ENCODE results near the gene BTK. TPM values are rescaled to one million over a fixed set of nuclear protein-coding genes. Genes with fewer than 3 reads are reported as not detected.

BTK gene
- 1 to 10 TPM; 1.5 to 3.6 (median 3.4) TPM for total RNA-seq

DNA sequence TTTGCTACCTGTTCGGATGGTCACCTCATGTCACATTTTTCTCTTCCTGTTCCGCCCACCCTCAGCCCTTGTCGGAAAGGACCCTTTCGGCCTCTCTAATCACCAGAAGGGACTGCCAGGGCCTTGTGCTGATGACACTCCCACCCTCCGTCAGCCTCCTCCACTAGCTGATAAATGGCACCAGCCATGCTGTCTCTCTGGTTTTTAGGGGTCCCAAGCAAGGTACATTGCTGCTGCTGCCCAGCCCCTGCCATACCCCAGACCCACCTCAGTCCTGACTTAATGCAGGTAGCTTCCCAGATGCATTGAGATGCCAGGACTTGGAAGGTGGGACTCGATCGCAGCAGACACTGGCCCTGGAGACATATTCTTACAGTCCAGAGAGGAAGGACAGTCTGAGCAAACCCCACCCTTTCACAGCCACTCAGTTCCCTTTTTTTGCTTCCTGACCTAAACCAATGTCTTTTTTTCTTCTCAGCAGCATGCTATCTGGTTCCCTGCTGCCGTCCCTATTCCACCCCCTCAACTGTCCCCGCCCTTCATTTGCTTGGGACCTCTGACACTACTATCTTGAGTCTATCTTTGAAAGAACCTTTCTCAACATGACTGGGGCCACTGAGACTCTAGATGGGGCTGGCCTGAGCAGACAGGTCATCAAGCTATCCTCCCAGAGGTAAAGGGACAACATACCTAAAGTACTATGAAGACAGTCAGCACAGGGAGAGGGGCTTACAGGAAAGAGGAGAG is at the start of gene BTK:
Gene BTK (minus strand): TSS at position 397 of the 747 bp plus-strand sequence. CDS start 10,907 bp downstream, outside the sequence.
- 65 to 68% methylated on average over 7 to 9 of the region's 9 CpGs for WGBS, 2 donors
- intact Hi-C loops (cut with DNase I; ENCODE audit: low total_unique reads) = no loop called here
- H3K4me3 ChIP-seq (ENCODE audit: low read depth, poor library complexity, severe bottlenecking) = no peak within 1 kb of the TSS
- DNase-seq (ENCODE audit: low spot score in 2 of 2) = peak in 1 of 2 donors; percentile 16
- TF ChIP-seq, protein P1, sequence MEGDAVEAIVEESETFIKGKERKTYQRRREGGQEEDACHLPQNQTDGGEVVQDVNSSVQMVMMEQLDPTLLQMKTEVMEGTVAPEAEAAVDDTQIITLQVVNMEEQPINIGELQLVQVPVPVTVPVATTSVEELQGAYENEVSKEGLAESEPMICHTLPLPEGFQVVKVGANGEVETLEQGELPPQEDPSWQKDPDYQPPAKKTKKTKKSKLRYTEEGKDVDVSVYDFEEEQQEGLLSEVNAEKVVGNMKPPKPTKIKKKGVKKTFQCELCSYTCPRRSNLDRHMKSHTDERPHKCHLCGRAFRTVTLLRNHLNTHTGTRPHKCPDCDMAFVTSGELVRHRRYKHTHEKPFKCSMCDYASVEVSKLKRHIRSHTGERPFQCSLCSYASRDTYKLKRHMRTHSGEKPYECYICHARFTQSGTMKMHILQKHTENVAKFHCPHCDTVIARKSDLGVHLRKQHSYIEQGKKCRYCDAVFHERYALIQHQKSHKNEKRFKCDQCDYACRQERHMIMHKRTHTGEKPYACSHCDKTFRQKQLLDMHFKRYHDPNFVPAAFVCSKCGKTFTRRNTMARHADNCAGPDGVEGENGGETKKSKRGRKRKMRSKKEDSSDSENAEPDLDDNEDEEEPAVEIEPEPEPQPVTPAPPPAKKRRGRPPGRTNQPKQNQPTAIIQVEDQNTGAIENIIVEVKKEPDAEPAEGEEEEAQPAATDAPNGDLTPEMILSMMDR (IDR thresholded peaks at IDR 0.05) = no peak

DNA sequence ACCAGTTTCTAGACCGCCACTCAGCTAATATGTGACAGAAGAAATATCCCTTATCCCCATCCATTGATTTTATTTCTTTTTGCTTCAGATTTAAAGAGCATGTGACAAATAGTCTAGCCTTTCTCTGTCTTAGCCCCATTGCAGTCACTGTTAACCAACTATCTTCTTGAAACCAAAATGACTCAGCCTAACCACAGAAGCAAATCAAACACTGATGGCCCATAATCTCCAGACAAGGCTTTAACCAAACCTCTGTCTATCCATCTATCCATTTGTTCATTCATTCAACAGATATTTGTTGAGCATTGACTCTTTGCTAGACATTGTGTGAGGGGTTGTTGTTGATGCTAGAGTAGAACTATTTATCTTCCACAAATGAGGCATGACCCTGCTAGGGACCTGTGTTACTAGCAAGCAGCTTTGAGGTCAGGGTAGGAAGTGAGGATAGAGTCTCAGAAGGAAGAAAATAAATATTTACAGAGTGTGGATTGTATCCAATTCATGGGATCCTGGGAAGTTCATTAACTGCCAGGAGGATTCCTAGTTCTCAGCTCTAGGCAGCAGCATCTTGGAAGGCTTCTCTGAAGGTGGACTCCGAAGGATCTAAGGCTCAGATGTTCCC is 44.6 kb upstream of the BTK start:
- intact Hi-C loops (cut with DNase I; ENCODE audit: low total_unique reads) = no loop called here
- TF ChIP-seq, protein P1 (IDR thresholded peaks at IDR 0.05) = no peak
- TF ChIP-seq POLR2A (IDR thresholded peaks at IDR 0.05) = no peak
- no peak overlapping the region for H3K4me3 ChIP-seq (ENCODE audit: low read depth, poor library complexity, severe bottlenecking)
- 89 to 93% methylated on average over 2 of the region's 2 CpGs for WGBS, 2 donors
- no peak for DNase-seq (ENCODE audit: low spot score in 2 of 2)

DNA sequence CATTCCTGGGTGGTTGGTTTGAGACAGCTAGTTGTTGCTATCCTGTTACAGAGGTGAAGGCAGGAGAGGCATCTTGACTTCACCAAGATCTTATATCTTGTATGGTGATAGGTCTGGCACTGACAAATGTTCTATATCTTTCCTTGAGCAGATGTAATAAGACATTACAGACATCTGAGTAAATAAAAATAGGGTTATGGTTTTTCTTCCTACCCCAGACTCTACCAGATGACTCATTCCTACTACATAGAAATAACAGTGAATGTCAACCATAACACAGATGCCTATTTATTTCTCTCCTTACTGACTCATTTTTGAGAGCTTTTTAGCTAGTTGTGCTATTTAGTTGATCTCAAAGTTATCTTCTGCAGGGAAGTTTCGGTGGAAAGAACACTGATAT is 43.9 kb upstream of the BTK start:
- intact Hi-C loops (cut with DNase I; ENCODE audit: low total_unique reads) = no loop called here
- H3K4me3 ChIP-seq (ENCODE audit: low read depth, poor library complexity, severe bottlenecking) = no peak overlapping the region
- DNase-seq (ENCODE audit: low spot score in 2 of 2) = no peak
- WGBS, 2 donors = 100% methylated on average over 1 of the region's 1 CpG
- no peak for TF ChIP-seq POLR2A (IDR thresholded peaks at IDR 0.05)
- TF ChIP-seq, protein P1 (IDR thresholded peaks at IDR 0.05) = no peak

DNA sequence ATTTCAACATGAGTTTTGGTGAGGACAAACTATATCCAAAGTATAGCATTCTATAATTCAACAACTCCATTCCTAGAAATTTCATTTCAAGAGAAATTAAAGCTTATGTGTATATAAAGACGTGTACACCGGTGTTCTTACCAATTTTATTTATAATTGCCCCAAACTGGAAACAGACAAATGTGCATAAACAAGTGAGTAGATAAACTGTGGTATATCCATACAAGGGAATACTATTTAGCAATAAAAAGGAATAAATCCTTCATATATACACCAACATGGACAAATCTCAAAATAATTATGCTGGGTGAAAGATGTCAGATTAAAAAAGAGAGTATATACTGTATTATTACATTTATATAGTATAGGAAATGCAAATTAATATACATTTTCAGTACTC is 42.0 kb upstream of the BTK start:
- intact Hi-C loops (cut with DNase I; ENCODE audit: low total_unique reads) = no loop called here
- DNase-seq (ENCODE audit: low spot score in 2 of 2) = no peak
- WGBS, 2 donors = 88 to 98% methylated on average over 2 of the region's 2 CpGs
- no peak for TF ChIP-seq POLR2A (IDR thresholded peaks at IDR 0.05)
- TF ChIP-seq, protein P1 (IDR thresholded peaks at IDR 0.05) = no peak
- H3K4me3 ChIP-seq (ENCODE audit: low read depth, poor library complexity, severe bottlenecking) = no peak overlapping the region

DNA sequence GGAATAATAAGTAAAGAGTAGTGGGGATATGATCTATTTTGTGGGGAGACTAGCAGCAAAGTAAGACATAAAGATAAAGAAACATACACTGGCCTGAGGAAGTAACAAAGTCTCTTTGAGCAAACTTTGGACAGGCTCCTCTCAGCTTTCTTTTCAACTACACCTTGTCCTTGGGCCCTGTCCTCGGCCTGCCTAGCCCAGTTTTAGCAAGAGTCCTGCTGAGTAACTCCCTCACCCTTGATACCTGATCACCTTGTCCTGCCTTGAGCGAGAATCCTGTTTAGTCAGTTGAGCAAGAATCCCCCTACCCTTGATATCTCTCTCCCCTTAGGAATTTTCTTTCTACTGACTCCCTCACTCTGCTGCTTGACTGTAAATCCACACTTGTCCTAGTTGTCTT is 33.5 kb upstream of the BTK start:
- DNase-seq (ENCODE audit: low spot score in 2 of 2) = no peak

More for the DNA sequence above, 33.5 kb upstream of the BTK start:
- 69% methylated on average over 2 of the region's 2 CpGs for WGBS, 2 donors
- intact Hi-C loops (cut with DNase I; ENCODE audit: low total_unique reads) = no loop called here
- no peak overlapping the region for H3K4me3 ChIP-seq (ENCODE audit: low read depth, poor library complexity, severe bottlenecking)
- TF ChIP-seq POLR2A (IDR thresholded peaks at IDR 0.05) = no peak
- TF ChIP-seq, protein P1 (IDR thresholded peaks at IDR 0.05) = no peak

All from lower leg skin (tissue), 4 donors.